ENCODE results near the gene ATG12. TPM values are rescaled to one million over a fixed set of nuclear protein-coding genes. Genes with fewer than 3 reads are reported as not detected.

The ATG12 gene
- total and polyA plus RNA-seq, 2 of the 8 experiments (the other 6 are each of a cell fraction or from before 2014, with no cell fraction given) = 23.8 to 49.3 TPM

DNA sequence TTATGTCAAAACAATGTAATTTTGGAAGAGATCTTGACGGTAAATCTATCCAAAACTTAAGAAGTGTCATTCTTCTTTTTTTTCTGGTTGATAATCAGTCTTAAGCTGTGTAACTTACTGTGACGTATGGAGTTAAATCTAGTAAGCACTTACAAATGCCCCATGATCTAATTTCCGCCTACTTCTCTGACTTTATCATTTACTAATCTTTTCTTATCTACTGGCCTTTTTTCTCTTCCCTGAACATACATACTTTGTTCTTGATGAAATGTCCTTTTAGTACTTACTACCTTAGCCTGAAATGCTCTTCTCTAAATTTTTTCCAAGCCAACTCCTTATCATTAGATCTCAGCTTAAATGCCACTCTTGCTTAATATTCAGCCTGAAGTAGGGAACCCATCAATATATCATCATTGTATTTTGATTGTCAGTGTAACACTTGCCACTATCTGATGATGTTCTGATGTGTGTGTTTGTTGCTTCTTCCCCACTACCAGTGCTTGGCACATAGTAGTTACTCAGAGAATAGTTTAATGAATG is 28.0 kb upstream of the ATG12 start:
- H4K91ac ChIP-seq (replicated peaks; ENCODE audit: insufficient read length, low read length) = no peak overlapping the region
- no peak overlapping the region for H2AK5ac ChIP-seq (ENCODE audit: low read depth, low read length)
- H3K9ac ChIP-seq (replicated peaks in 1 of 4; ENCODE audit: extremely low read depth in 1 of 4, low read depth in 3 of 4, low read length in 3 of 4) = no peak overlapping the region
- H3K14ac ChIP-seq (ENCODE audit: insufficient read length) = no peak overlapping the region
- H2BK15ac ChIP-seq (ENCODE audit: low read length) = no peak overlapping the region
- H4K8ac ChIP-seq (ENCODE audit: extremely low read depth, insufficient read depth, low read length) = no peak overlapping the region
- CTCF ChIA-PET (ENCODE audit: partially characterized antibody) = interaction anchor here (0.6 to 1.6 kb wide), 3 partner anchors 10 to 199 kb away, joined by 3 to 5 read pairs (median 3); no protein-coding TSS in a partner anchor
- H2BK120ac ChIP-seq (replicated peaks; ENCODE audit: low read depth, low read length) = no peak overlapping the region
- no peak overlapping the region for H2AFZ ChIP-seq (ENCODE audit: low read length)
- H3K79me1 ChIP-seq (ENCODE audit: low read depth, low read length) = no peaks in the 10 kb centered on the region
- H3K36me3 ChIP-seq (ENCODE audit: control insufficient read depth in 2 of 4, insufficient read depth in 4 of 4, low read length in 3 of 4) = peaks cover 0 to 6% (median 2%) of the 10 kb centered on the region in 4 experiments; a peak in 2 of 8 replicates
- no peaks in the 10 kb centered on the region for H3K9me3 ChIP-seq (ENCODE audit: insufficient read depth in 2 of 2, low read depth in 1 of 2, low read length in 1 of 2)
- no peak overlapping the region for H3K23ac ChIP-seq (ENCODE audit: insufficient read length)
- H3K4ac ChIP-seq (replicated peaks; ENCODE audit: insufficient read length, low read depth, low read length) = no peak overlapping the region
- H2BK20ac ChIP-seq (ENCODE audit: low read length) = no peak overlapping the region
- no peak overlapping the region for H4K5ac ChIP-seq (ENCODE audit: insufficient read length, low read depth, low read length)
- WGBS, 2 experiments (ENCODE audit: extremely low coverage in 1 of 2, insufficient coverage in 1 of 2, insufficient read length in 1 of 2, insufficient replicate concordance in 2 of 2, low coverage in 1 of 2, low lambda C conversion rate in 2 of 2, missing lambda C conversion rate in 1 of 2) = 91% methylated on average over 3 of the region's 3 CpGs; no CpG with 5 or more reads in 1 of the 2 experiments
- H4K20me1 ChIP-seq (replicated peaks in 1 of 2; ENCODE audit: control insufficient read depth in 1 of 2, insufficient read depth in 2 of 2, low read length in 2 of 2) = no peaks in the 10 kb centered on the region
- H3K56ac ChIP-seq (replicated peaks; ENCODE audit: insufficient read length, low read depth, low read length) = no peak overlapping the region
- no peaks in the 10 kb centered on the region for H3K23me2 ChIP-seq (ENCODE audit: low read depth, low read length)
- POLR2A ChIA-PET (ENCODE audit: partially characterized antibody) = no interaction called here
- DNase-seq (ENCODE audit: low read depth in 1 of 2, low spot score in 2 of 2) (no peak), FAIRE-seq (no peak)
- H3K4me1 ChIP-seq (replicated peaks in 1 of 4; ENCODE audit: control insufficient read depth in 3 of 4, insufficient read depth in 4 of 4, low read length in 3 of 4) = peaks cover 0 to 6% (median 0%) of the 10 kb centered on the region in 4 experiments; a peak in 2 of 7 replicates
- no peak overlapping the region for H2BK12ac ChIP-seq (ENCODE audit: low read depth, low read length)
- no peak overlapping the region for H2BK5ac ChIP-seq (ENCODE audit: low read depth, low read length)
- no peak overlapping the region for H3K27ac ChIP-seq (ENCODE audit: low read depth, low read length)
- H3K18ac ChIP-seq (ENCODE audit: extremely low read depth, low read length) = no peak overlapping the region
- no peaks in the 10 kb centered on the region for H3K27me3 ChIP-seq (replicated peaks in 1 of 4; ENCODE audit: control insufficient read depth in 3 of 4, extremely low read depth in 1 of 4, insufficient read depth in 3 of 4, low read length in 3 of 4)
- H3K4me2 ChIP-seq (ENCODE audit: insufficient read depth in 1 of 2, low read depth in 2 of 2, low read length in 2 of 2) = no peak overlapping the region
- no peaks in the 10 kb centered on the region for H3K79me2 ChIP-seq (ENCODE audit: control insufficient read depth in 1 of 2, insufficient read depth in 2 of 2, low read length in 2 of 2)
- H3K4me3 ChIP-seq (ENCODE audit: extremely low read depth in 1 of 4, insufficient read depth in 2 of 4, low read depth in 3 of 4, low read length in 4 of 4) = no peak overlapping the region
- TF ChIP-seq SIRT6 (IDR thresholded peaks at IDR 0.05; ENCODE audit: low read length) = no peak
- no peak for TF ChIP-seq CBX5 (IDR thresholded peaks at IDR 0.05; ENCODE audit: low read depth, low read length)
- no peak for TF ChIP-seq KDM1A (IDR thresholded peaks at IDR 0.05; ENCODE audit: borderline replicate concordance, low read length)
- TF ChIP-seq KDM5A (IDR thresholded peaks at IDR 0.05; ENCODE audit: low read length) = no peak
